Measurements from ENCODE around the gene ZNF655. TPM values are rescaled to one million over a fixed set of nuclear protein-coding genes. Genes with fewer than 3 reads are reported as not detected.

ZNF655 gene
- polyA plus RNA-seq, 1 experiment: 47.2 TPM

- Histone ChIP-seq H3K36me3 (ENCODE audit: control insufficient read depth, insufficient read depth, low read length) (no peaks in the 10 kb centered on the region), H3K27me3 (ENCODE audit: control insufficient read depth, insufficient read depth, low read length) (peaks cover 3% of the 10 kb centered on the region), H3K4me3 (ENCODE audit: low read depth, low read length) (no peak overlapping the region)
- no peak for DNase-seq (ENCODE audit: low read depth)
- CTCF ChIA-PET: interaction anchor here (1.7 kb wide), 1 partner anchor 14 kb away, joined by 4 read pairs; the partner anchor contains the start of gene ZSCAN25
- POLR2A ChIA-PET: no interaction called here
- no peak for TF ChIP-seq CTCF (IDR thresholded peaks at IDR 0.05; ENCODE audit: insufficient read depth, low read depth, low read length)
Observed at GRCh38 chr7:99601656-99602310, 43.3 kb downstream of the ZNF655 start.

GRCh38 chr7:99605527-99605926 is 47.1 kb downstream of the ZNF655 start:
- ChIA-PET POLR2A (no interaction called here), CTCF (no interaction called here)
- Histone ChIP-seq H3K27me3 (ENCODE audit: control insufficient read depth, insufficient read depth, low read length) (peaks cover 5% of the 10 kb centered on the region), H3K4me3 (ENCODE audit: low read depth, low read length) (no peak overlapping the region), H3K36me3 (ENCODE audit: control insufficient read depth, insufficient read depth, low read length) (no peaks in the 10 kb centered on the region)
- DNase-seq (ENCODE audit: low read depth): no peak
- no peak for TF ChIP-seq CTCF (IDR thresholded peaks at IDR 0.05; ENCODE audit: insufficient read depth, low read depth, low read length)

- ChIA-PET POLR2A (no interaction called here), CTCF (no interaction called here)
- DNase-seq (ENCODE audit: low read depth): no peak
- H3K36me3 ChIP-seq (ENCODE audit: control insufficient read depth, insufficient read depth, low read length): no peaks in the 10 kb centered on the region
- H3K4me3 ChIP-seq (ENCODE audit: low read depth, low read length): no peak overlapping the region
- peaks cover 5% of the 10 kb centered on the region for H3K27me3 ChIP-seq (ENCODE audit: control insufficient read depth, insufficient read depth, low read length)
- TF ChIP-seq CTCF (IDR thresholded peaks at IDR 0.05; ENCODE audit: insufficient read depth, low read depth, low read length): no peak
Observed at GRCh38 chr7:99606531-99606930, 48.1 kb downstream of the ZNF655 start.

- ChIA-PET CTCF (no interaction called here), POLR2A (no interaction called here)
- H3K27me3 ChIP-seq (ENCODE audit: control insufficient read depth, insufficient read depth, low read length): peaks cover 5% of the 10 kb centered on the region
- no peak overlapping the region for H3K4me3 ChIP-seq (ENCODE audit: low read depth, low read length)
- no peaks in the 10 kb centered on the region for H3K36me3 ChIP-seq (ENCODE audit: control insufficient read depth, insufficient read depth, low read length)
- no peak for DNase-seq (ENCODE audit: low read depth)
- no peak for TF ChIP-seq CTCF (IDR thresholded peaks at IDR 0.05; ENCODE audit: insufficient read depth, low read depth, low read length)
Observed at GRCh38 chr7:99607548-99607947, 49.1 kb downstream of the ZNF655 start.

GRCh38 chr7:99614495-99614894 is 56.1 kb downstream of the ZNF655 start:
- H3K4me3 ChIP-seq (ENCODE audit: low read depth, low read length): no peak overlapping the region
- peaks cover 2% of the 10 kb centered on the region; the same call in 1 of the 2 replicates for H3K27me3 ChIP-seq (ENCODE audit: control insufficient read depth, insufficient read depth, low read length)
- ChIA-PET CTCF (no interaction called here), POLR2A (no interaction called here)
- peaks cover under 1% of the 10 kb centered on the region; the same call in 1 of the 2 replicates for H3K36me3 ChIP-seq (ENCODE audit: control insufficient read depth, insufficient read depth, low read length)
- DNase-seq (ENCODE audit: low read depth): no peak
- TF ChIP-seq CTCF (IDR thresholded peaks at IDR 0.05; ENCODE audit: insufficient read depth, low read depth, low read length): no peak

Data from BJ (cell line).